ENCODE results near the gene PCBP4. TPM values are rescaled to one million over a fixed set of nuclear protein-coding genes. Genes with fewer than 3 reads are reported as not detected.

Gene PCBP4
- total RNA-seq, 1 experiment from 2014 or later, result 45.8 TPM

GRCh38 chr3:51964521-51964920, 2.7 kb downstream of the PCBP4 start:
- H3K4me1 ChIP-seq (ENCODE audit: insufficient read depth, low read length), result peaks cover 12% of the 10 kb centered on the region
- H3K4me2 ChIP-seq (ENCODE audit: low read length), result no peak overlapping the region
- no peaks in the 10 kb centered on the region for H3K27me3 ChIP-seq (ENCODE audit: low read length)
- no peak overlapping the region for H3K27ac ChIP-seq (ENCODE audit: low read length)
- ChIA-PET CTCF (no interaction called here), POLR2A (ENCODE audit: unreplicated experiment) (interaction anchor here (0.7 kb wide), 1 partner anchor 33 kb away, joined by 3 read pairs; no protein-coding TSS in a partner anchor)
- no peaks in the 10 kb centered on the region for H3K36me3 ChIP-seq (ENCODE audit: low read depth, low read length)
- H2AFZ ChIP-seq (ENCODE audit: low read length), result no peak overlapping the region
- no peaks in the 10 kb centered on the region for H3K9me2 ChIP-seq (replicated peaks; ENCODE audit: low read length)
- TF ChIP-seq EZH2 (IDR thresholded peaks at IDR 0.05; ENCODE audit: low read length, unreplicated experiment) (no peak), EZH2phosphoT487 (IDR thresholded peaks at IDR 0.05; ENCODE audit: borderline replicate concordance, low read length) (no peak), CTCF (conservative IDR thresholded peaks at IDR 0.05; ENCODE audit: low read depth, low read length) (no peak)
- no peaks in the 10 kb centered on the region for H3K9me3 ChIP-seq (ENCODE audit: low read length)
- no peak for DNase-seq
- H3K9ac ChIP-seq (ENCODE audit: low read length), result no peak overlapping the region
- no peaks in the 10 kb centered on the region for H4K20me1 ChIP-seq (ENCODE audit: low read length)
- 0 out of 2 replicates have a peak, but pooled peaks cover 3% of the 10 kb centered on the region for H3K79me2 ChIP-seq (ENCODE audit: low read length)
- H3K4me3 ChIP-seq (ENCODE audit: low read length), result no peak overlapping the region
- H3F3A ChIP-seq (ENCODE audit: low read length, unreplicated experiment), result no peaks in the 10 kb centered on the region
- no peak for ATAC-seq
- intact Hi-C loops (cut with micrococcal nuclease), result no loop called here
- BruUV-seq (replicated peaks), result no TSS peak

GRCh38 chr3:51963951-51964451, 3.3 kb downstream of the PCBP4 start:
- H3K36me3 ChIP-seq (ENCODE audit: low read depth, low read length), result no peaks in the 10 kb centered on the region
- H3K4me1 ChIP-seq (ENCODE audit: insufficient read depth, low read length), result peaks cover 12% of the 10 kb centered on the region
- H3F3A ChIP-seq (ENCODE audit: low read length, unreplicated experiment), result no peaks in the 10 kb centered on the region
- TF ChIP-seq CTCF (conservative IDR thresholded peaks at IDR 0.05; ENCODE audit: low read depth, low read length) (no peak), EZH2 (IDR thresholded peaks at IDR 0.05; ENCODE audit: low read length, unreplicated experiment) (no peak), EZH2phosphoT487 (IDR thresholded peaks at IDR 0.05; ENCODE audit: borderline replicate concordance, low read length) (no peak)
- no peak for DNase-seq
- no peak overlapping the region for H3K4me2 ChIP-seq (ENCODE audit: low read length)
- no peak overlapping the region for H2AFZ ChIP-seq (ENCODE audit: low read length)
- ChIA-PET CTCF (no interaction called here), POLR2A (ENCODE audit: unreplicated experiment) (no interaction called here)
- 0 out of 2 replicates have a peak, but pooled peaks cover 3% of the 10 kb centered on the region for H3K79me2 ChIP-seq (ENCODE audit: low read length)
- no peak overlapping the region for H3K4me3 ChIP-seq (ENCODE audit: low read length)
- no TSS peak for BruUV-seq (replicated peaks)
- H3K9me3 ChIP-seq (ENCODE audit: low read length), result no peaks in the 10 kb centered on the region
- no peaks in the 10 kb centered on the region for H3K9me2 ChIP-seq (replicated peaks; ENCODE audit: low read length)
- H3K27me3 ChIP-seq (ENCODE audit: low read length), result no peaks in the 10 kb centered on the region
- ATAC-seq, result no peak
- H3K27ac ChIP-seq (ENCODE audit: low read length), result no peak overlapping the region
- H4K20me1 ChIP-seq (ENCODE audit: low read length), result no peaks in the 10 kb centered on the region
- intact Hi-C loops (cut with micrococcal nuclease), result no loop called here
- H3K9ac ChIP-seq (ENCODE audit: low read length), result no peak overlapping the region

- H3F3A ChIP-seq (ENCODE audit: low read length, unreplicated experiment), result no peaks in the 10 kb centered on the region
- no peaks in the 10 kb centered on the region for H3K9me2 ChIP-seq (replicated peaks; ENCODE audit: low read length)
- no TSS peak for BruUV-seq (replicated peaks)
- H3K27me3 ChIP-seq (ENCODE audit: low read length), result no peaks in the 10 kb centered on the region
- no peaks in the 10 kb centered on the region for H3K36me3 ChIP-seq (ENCODE audit: low read depth, low read length)
- H3K79me2 ChIP-seq (ENCODE audit: low read length), result 0 out of 2 replicates have a peak, but pooled peaks cover 2% of the 10 kb centered on the region
- H3K4me1 ChIP-seq (ENCODE audit: insufficient read depth, low read length), result peaks cover 10% of the 10 kb centered on the region
- intact Hi-C loops (cut with micrococcal nuclease), result no loop called here
- H3K9ac ChIP-seq (ENCODE audit: low read length), result no peak overlapping the region
- no peak for TF ChIP-seq CTCF (conservative IDR thresholded peaks at IDR 0.05; ENCODE audit: low read depth, low read length)
- DNase-seq (no peak), ATAC-seq (no peak)
- H3K27ac ChIP-seq (ENCODE audit: low read length), result no peak overlapping the region
- no peak overlapping the region for H3K4me3 ChIP-seq (ENCODE audit: low read length)
- H4K20me1 ChIP-seq (ENCODE audit: low read length), result no peaks in the 10 kb centered on the region
- POLR2A ChIA-PET (ENCODE audit: unreplicated experiment), result no interaction called here
- H2AFZ ChIP-seq (ENCODE audit: low read length), result no peak overlapping the region
- no peak overlapping the region for H3K4me2 ChIP-seq (ENCODE audit: low read length)
- CTCF ChIA-PET, result no interaction called here
- no peaks in the 10 kb centered on the region for H3K9me3 ChIP-seq (ENCODE audit: low read length)
These were observed 4.3 kb downstream of the PCBP4 start for GRCh38 chr3:51962854-51963530.

Measured in PC-3 (cell line).